Fibroblast of skin of left biceps (primary cell): ENCODE data around the gene PHEX.
A peak's percentile ranks its signal among the peaks of the same experiment; 100 is the strongest.

ENCODE experiments used
- DNase-seq, 2 experiments: peaks; one replicate each; pipeline ENCODE4 v3.0.0-alpha.2; 2013; ENCODE audit warnings: low read depth in 2 of 2

Gene PHEX

DNA sequence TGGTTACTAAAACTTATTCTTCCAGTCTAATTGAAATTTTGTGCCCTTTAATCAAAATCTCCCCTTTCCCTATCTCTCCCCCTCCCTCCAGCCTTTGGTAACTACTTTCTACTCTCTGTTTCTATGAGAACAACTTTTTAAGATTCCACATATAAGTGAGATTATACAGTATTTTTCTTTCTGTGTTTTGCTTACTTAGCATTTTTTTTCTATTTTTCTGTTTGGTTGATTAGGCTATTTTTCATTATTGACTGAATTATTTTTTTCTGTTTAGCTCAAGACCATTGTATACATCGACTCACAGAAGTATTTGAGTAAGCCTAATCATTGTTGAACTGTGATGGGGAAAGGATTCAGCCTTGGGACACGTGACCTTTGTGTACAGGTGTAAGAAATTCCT is 116.4 kb downstream of the PHEX start:
- no peak for DNase-seq

- no peak for DNase-seq
Measured at GRCh38 chrX:22150371-22150770, 118.2 kb downstream of the PHEX start.

GRCh38 chrX:22155126-22155525 is 123.0 kb downstream of the PHEX start:
- no peak for DNase-seq

GRCh38 chrX:22159071-22159470 is 126.9 kb downstream of the PHEX start:
- no peak for DNase-seq

- DNase-seq = no peak
Measured at GRCh38 chrX:22163326-22163725, 131.2 kb downstream of the PHEX start.

DNA sequence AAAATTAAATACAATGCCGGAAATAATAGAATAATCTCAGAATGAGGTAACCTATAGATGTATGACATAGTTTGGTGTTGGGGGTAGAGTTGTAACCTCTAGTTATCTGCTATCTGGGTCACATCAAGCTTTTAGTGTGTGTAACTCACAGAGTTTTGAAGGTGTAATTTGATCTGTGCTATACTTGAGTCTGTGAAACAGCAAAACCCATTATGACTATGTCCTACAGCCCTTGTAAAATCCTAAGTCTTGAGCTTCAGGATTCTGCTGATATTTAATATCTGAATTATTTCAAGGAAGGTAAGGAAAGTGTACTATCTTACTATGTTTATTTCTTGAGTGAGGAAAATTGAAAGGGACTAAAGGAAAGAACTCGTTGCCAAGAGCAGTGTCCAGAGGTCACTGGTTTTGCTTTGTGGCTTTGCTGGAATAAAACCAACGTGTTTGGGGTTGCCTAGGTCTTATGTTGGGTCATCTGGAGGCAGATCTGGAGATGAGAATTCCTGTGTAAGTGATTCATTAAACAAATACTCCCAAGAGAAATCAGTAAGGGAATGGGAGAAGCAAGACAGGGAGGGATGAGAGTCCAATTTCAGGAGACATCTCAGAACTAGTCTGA is 132.8 kb downstream of the PHEX start:
- DNase-seq = no peak

DNA sequence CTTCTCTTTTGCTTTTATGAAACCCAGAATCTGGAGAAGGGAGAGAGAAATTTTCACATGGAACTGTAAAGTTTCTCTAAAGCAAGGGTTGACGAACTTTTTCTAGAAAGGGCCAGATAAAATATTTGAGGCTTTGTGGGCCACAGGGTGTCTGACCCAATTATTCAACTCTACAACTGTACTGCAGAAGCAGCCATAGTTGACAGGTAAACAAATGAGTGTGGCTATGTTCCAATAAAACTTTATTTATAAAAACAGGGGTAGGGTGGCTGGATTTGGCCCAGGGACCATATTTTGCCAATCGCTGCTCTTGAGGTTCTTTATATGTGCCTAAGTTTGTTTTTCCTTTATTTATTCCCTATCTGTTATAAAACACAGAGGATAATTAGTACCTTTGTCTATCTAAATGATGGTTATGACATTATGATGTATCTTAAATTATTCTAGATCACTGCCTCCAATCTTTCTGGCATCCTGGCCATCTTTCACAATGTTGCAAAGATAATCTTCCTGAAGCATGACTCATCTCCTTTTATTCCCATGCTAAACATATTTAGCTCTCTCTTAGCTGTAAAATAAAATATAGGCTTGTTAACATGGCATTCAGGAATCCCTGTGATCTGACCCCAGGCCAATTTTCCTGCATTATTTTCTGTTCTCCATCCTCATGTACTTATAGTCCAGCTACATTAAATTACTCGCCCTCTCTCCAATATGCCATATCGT is 133.8 kb downstream of the PHEX start:
- no peak for DNase-seq

GRCh38 chrX:22171287-22172060 is 139.3 kb downstream of the PHEX start:
- no peak for DNase-seq

DNA sequence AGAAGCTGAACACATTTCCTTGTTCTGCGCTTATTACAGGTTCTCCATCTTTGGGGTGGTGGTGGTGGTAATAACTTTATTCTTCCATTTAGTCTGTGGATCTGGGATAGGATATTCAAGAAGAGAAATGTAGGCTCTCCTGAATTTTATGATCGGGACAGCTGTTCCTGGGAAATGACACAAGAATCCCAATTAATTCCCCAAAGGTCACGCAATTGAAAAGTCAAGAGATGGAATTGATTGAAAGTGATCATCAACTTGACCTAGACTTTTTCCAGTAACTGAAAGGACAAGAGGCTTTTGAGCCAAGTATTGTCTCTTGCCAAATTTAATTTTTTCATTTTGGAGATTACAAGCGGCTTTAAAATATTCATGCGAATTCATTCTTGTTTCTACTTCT is 141.8 kb downstream of the PHEX start:
- no peak for DNase-seq

- DNase-seq = no peak
Measured at GRCh38 chrX:22177950-22178515, 145.9 kb downstream of the PHEX start.

DNA sequence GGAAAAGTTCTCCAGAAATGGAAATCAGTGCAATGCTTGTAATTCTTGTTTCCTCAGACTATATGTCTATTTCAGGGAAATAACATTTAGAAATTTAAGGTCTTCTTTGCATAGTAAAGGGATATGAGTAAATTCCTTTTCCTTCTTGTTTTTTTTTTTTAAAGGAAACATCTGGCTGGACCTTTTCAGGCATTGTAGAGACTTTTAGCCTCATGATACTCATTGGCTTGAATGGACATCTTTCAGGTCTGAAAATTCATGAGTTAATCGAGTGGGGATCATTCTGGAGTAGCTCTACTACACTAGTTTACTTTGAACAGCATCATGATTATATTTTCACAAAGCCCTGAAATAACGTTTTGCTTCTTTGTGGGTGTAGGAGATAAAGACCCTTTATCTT is 152.0 kb downstream of the PHEX start:
- DNase-seq = no peak

- no peak for DNase-seq
Measured at GRCh38 chrX:22186165-22186564, 154.0 kb downstream of the PHEX start.

GRCh38 chrX:22192419-22193060 is 160.4 kb downstream of the PHEX start:
- peak; percentile 4 to 8 for DNase-seq

GRCh38 chrX:22193851-22194659 is 161.9 kb downstream of the PHEX start:
- DNase-seq = no peak

DNA sequence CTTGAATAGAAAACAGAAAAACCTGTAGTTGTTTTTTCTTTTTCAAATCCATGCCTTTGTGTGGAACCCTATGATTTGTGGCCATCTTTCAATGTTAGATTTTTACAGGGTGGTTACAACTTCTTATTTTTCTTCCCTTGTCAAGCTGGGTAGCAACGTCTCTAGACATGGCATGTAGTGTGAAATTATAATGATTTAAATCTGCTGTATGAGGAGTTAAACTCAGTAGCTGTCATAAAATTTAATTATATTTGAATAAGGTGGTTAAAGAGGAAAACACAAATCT is 162.5 kb downstream of the PHEX start:
- no peak for DNase-seq

GRCh38 chrX:22196149-22196548 is 164.0 kb downstream of the PHEX start:
- peak; percentile 21 to 40 for DNase-seq

GRCh38 chrX:22202251-22202650 is 170.1 kb downstream of the PHEX start:
- no peak for DNase-seq

- DNase-seq = no peak
Measured at GRCh38 chrX:22203186-22203585, 171.1 kb downstream of the PHEX start.

- no peak for DNase-seq
Measured at GRCh38 chrX:22206781-22207180, 174.7 kb downstream of the PHEX start.

GRCh38 chrX:22220941-22221340 is 188.8 kb downstream of the PHEX start:
- DNase-seq = peak; percentile 82 to 88

GRCh38 chrX:22234380-22234779 is 202.3 kb downstream of the PHEX start:
- DNase-seq = no peak
